ENCODE measurements around the gene PTPRN2. TPM values are rescaled to one million over a fixed set of nuclear protein-coding genes. Genes with fewer than 3 reads are reported as not detected.

The PTPRN2 gene
- polyA plus RNA-seq, 1 of the 3 experiments (the other 2 are of a cell fraction), result 4.0 TPM

DNA sequence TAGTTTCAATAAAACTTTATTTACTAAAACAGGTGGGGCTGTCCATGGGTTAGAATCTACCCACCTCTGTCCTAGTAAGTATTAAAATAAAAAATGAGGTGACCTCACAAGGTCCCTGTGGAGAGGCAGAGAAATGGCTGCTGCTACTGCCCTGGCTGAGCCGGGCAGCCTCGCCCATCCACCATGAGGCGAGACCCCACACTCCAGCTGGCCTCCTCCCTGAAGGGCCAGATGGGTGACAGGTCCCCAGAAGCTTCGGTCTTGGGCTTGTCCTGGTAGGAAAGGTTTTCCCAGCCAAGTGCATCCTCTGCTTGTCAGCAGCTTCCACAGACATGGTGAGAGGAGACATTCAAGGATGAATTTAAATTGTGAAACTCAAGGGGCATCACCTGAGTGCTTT is 565.8 kb downstream of the PTPRN2 start:
- no peaks in the 10 kb centered on the region for H3K27me3 ChIP-seq (ENCODE audit: insufficient read depth)
- H3K4me3 ChIP-seq (ENCODE audit: low read depth in 2 of 2, low read length in 1 of 2), result no peak overlapping the region
- H3K36me3 ChIP-seq (replicated peaks in 1 of 2; ENCODE audit: control insufficient read depth in 1 of 2, insufficient read depth in 2 of 2, low read length in 1 of 2), result no peaks in the 10 kb centered on the region
- no peaks in the 10 kb centered on the region; the same call in 1 of the 2 replicates for H3K9me3 ChIP-seq
- no peak overlapping the region for H3K9ac ChIP-seq
- TF ChIP-seq ELF1 (IDR thresholded peaks at IDR 0.05) (no peak), FOXJ3 (CRISPR knock-in tag; IDR thresholded peaks at IDR 0.05) (no peak), GABPA (IDR thresholded peaks at IDR 0.05; ENCODE audit: low read depth) (no peak), MEF2A (IDR thresholded peaks at IDR 0.05; ENCODE audit: borderline replicate concordance, low read depth) (no peak), RCOR1 (IDR thresholded peaks at IDR 0.05; ENCODE audit: low read length) (no peak), NRF1 (IDR thresholded peaks at IDR 0.05; ENCODE audit: low read depth, low read length) (no peak)
- no peak overlapping the region for H3K27ac ChIP-seq (ENCODE audit: low read depth in 2 of 2, low read length in 1 of 2)
- no peaks in the 10 kb centered on the region for H3F3A ChIP-seq (replicated peaks; ENCODE audit: insufficient read depth)
- DNase-seq, result no peak
- ChIA-PET POLR2A (no interaction called here), CTCF (no interaction called here)
- WGBS (ENCODE audit: low lambda C conversion rate), result 49% methylated on average over 4 of the region's 4 CpGs
- H3K79me2 ChIP-seq (ENCODE audit: insufficient read depth), result no peaks in the 10 kb centered on the region
- H3K9me2 ChIP-seq, result no peaks in the 10 kb centered on the region
- no peak overlapping the region for H3K4me2 ChIP-seq
- H3K4me1 ChIP-seq (ENCODE audit: control insufficient read depth in 1 of 2, insufficient read depth in 2 of 2, low read depth in 1 of 2, low read length in 1 of 2), result peaks cover 0 to 5% of the 10 kb centered on the region in 2 experiments; a peak in 1 of 4 replicates
- no peaks in the 10 kb centered on the region for H4K20me1 ChIP-seq (ENCODE audit: insufficient read depth)
- H2AFZ ChIP-seq (ENCODE audit: low read depth), result no peak overlapping the region

DNA sequence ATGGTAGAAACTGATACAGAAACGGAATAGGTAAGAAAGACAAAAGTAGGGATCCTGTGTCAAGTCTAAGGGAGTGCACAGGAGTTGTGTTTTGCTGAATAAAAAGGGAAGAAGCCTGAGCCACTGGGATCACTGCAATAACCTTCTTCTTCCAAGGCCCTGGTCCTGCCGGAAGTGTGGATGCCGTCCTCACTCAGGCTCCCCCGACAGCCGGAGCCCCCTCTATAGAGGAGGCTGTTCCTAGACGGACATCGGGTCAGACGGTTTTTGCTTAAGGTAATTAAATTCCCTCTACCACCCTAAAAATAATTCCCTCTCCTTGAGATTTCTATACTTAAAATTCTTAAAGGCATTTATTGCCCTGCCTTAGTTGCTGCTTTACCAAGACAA is 566.9 kb downstream of the PTPRN2 start:
- CTCF ChIA-PET, result no interaction called here
- H3F3A ChIP-seq (replicated peaks; ENCODE audit: insufficient read depth), result no peaks in the 10 kb centered on the region
- peaks cover 0 to 16% of the 10 kb centered on the region in 2 experiments; a peak in 1 of 4 replicates for H3K4me1 ChIP-seq (ENCODE audit: control insufficient read depth in 1 of 2, insufficient read depth in 2 of 2, low read depth in 1 of 2, low read length in 1 of 2)

More for the DNA sequence above, 566.9 kb downstream of the PTPRN2 start:
- Histone ChIP-seq H3K9ac (no peak overlapping the region), H3K36me3 (replicated peaks in 1 of 2; ENCODE audit: control insufficient read depth in 1 of 2, insufficient read depth in 2 of 2, low read length in 1 of 2) (no peaks in the 10 kb centered on the region), H3K4me3 (ENCODE audit: low read depth in 2 of 2, low read length in 1 of 2) (no peak overlapping the region), H3K9me3 (no peaks in the 10 kb centered on the region; the same call in 1 of the 2 replicates), H4K20me1 (ENCODE audit: insufficient read depth) (no peaks in the 10 kb centered on the region), H3K27ac (ENCODE audit: low read depth in 2 of 2, low read length in 1 of 2) (no peak overlapping the region), H3K79me2 (ENCODE audit: insufficient read depth) (no peaks in the 10 kb centered on the region), H2AFZ (ENCODE audit: low read depth) (no peak overlapping the region), H3K27me3 (ENCODE audit: insufficient read depth) (no peaks in the 10 kb centered on the region), H3K9me2 (no peaks in the 10 kb centered on the region), H3K4me2 (no peak overlapping the region)
- TF ChIP-seq NRF1 (IDR thresholded peaks at IDR 0.05; ENCODE audit: low read depth, low read length), result no peak
- no peak for TF ChIP-seq FOXJ3 (CRISPR knock-in tag; IDR thresholded peaks at IDR 0.05)
- TF ChIP-seq TEAD4 (IDR thresholded peaks at IDR 0.05; ENCODE audit: borderline replicate concordance, insufficient read depth), result no peak
- no peak for TF ChIP-seq FOXM1 (IDR thresholded peaks at IDR 0.05; ENCODE audit: low read depth)
- TF ChIP-seq GATA2 (CRISPR knock-in tag; IDR thresholded peaks at IDR 0.05), result no peak
- TF ChIP-seq RAD21 (IDR thresholded peaks at IDR 0.05; ENCODE audit: low read length), result no peak
- TF ChIP-seq, protein P1, sequence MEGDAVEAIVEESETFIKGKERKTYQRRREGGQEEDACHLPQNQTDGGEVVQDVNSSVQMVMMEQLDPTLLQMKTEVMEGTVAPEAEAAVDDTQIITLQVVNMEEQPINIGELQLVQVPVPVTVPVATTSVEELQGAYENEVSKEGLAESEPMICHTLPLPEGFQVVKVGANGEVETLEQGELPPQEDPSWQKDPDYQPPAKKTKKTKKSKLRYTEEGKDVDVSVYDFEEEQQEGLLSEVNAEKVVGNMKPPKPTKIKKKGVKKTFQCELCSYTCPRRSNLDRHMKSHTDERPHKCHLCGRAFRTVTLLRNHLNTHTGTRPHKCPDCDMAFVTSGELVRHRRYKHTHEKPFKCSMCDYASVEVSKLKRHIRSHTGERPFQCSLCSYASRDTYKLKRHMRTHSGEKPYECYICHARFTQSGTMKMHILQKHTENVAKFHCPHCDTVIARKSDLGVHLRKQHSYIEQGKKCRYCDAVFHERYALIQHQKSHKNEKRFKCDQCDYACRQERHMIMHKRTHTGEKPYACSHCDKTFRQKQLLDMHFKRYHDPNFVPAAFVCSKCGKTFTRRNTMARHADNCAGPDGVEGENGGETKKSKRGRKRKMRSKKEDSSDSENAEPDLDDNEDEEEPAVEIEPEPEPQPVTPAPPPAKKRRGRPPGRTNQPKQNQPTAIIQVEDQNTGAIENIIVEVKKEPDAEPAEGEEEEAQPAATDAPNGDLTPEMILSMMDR (IDR thresholded peaks at IDR 0.05), result no peak
- TF ChIP-seq, protein P2, sequence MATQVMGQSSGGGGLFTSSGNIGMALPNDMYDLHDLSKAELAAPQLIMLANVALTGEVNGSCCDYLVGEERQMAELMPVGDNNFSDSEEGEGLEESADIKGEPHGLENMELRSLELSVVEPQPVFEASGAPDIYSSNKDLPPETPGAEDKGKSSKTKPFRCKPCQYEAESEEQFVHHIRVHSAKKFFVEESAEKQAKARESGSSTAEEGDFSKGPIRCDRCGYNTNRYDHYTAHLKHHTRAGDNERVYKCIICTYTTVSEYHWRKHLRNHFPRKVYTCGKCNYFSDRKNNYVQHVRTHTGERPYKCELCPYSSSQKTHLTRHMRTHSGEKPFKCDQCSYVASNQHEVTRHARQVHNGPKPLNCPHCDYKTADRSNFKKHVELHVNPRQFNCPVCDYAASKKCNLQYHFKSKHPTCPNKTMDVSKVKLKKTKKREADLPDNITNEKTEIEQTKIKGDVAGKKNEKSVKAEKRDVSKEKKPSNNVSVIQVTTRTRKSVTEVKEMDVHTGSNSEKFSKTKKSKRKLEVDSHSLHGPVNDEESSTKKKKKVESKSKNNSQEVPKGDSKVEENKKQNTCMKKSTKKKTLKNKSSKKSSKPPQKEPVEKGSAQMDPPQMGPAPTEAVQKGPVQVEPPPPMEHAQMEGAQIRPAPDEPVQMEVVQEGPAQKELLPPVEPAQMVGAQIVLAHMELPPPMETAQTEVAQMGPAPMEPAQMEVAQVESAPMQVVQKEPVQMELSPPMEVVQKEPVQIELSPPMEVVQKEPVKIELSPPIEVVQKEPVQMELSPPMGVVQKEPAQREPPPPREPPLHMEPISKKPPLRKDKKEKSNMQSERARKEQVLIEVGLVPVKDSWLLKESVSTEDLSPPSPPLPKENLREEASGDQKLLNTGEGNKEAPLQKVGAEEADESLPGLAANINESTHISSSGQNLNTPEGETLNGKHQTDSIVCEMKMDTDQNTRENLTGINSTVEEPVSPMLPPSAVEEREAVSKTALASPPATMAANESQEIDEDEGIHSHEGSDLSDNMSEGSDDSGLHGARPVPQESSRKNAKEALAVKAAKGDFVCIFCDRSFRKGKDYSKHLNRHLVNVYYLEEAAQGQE (IDR thresholded peaks at IDR 0.05; ENCODE audit: low read depth, low read length), result no peak
- TF ChIP-seq RXRA (IDR thresholded peaks at IDR 0.05; ENCODE audit: borderline replicate concordance, low read depth), result no peak
- no peak for TF ChIP-seq YY1 (IDR thresholded peaks at IDR 0.05; ENCODE audit: low read depth)
- TF ChIP-seq, protein P3, sequence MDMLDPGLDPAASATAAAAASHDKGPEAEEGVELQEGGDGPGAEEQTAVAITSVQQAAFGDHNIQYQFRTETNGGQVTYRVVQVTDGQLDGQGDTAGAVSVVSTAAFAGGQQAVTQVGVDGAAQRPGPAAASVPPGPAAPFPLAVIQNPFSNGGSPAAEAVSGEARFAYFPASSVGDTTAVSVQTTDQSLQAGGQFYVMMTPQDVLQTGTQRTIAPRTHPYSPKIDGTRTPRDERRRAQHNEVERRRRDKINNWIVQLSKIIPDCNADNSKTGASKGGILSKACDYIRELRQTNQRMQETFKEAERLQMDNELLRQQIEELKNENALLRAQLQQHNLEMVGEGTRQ (IDR thresholded peaks at IDR 0.05; ENCODE audit: borderline replicate concordance, low read depth, low read length), result no peak
- TF ChIP-seq FOSL2 (IDR thresholded peaks at IDR 0.05; ENCODE audit: borderline replicate concordance, low read depth), result no peak
- TF ChIP-seq, protein P4, sequence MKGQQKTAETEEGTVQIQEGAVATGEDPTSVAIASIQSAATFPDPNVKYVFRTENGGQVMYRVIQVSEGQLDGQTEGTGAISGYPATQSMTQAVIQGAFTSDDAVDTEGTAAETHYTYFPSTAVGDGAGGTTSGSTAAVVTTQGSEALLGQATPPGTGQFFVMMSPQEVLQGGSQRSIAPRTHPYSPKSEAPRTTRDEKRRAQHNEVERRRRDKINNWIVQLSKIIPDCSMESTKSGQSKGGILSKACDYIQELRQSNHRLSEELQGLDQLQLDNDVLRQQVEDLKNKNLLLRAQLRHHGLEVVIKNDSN (IDR thresholded peaks at IDR 0.05; ENCODE audit: borderline replicate concordance, low read depth), result no peak
- TF ChIP-seq SMC3 (IDR thresholded peaks at IDR 0.05; ENCODE audit: low read depth, low read length), result no peak
- no peak for TF ChIP-seq ELF1 (IDR thresholded peaks at IDR 0.05)
- no peak for TF ChIP-seq JUND (IDR thresholded peaks at IDR 0.05)
- TF ChIP-seq MEF2A (IDR thresholded peaks at IDR 0.05; ENCODE audit: borderline replicate concordance, low read depth), result no peak
- TF ChIP-seq TCF12 (IDR thresholded peaks at IDR 0.05), result no peak
- TF ChIP-seq EP300 (IDR thresholded peaks at IDR 0.05; ENCODE audit: borderline replicate concordance in 1 of 2, low read depth in 1 of 2, low read length in 1 of 2), result no peak
- DNase-seq, result no peak
- 71% methylated on average over 8 of the region's 8 CpGs for WGBS (ENCODE audit: low lambda C conversion rate)
- POLR2A ChIA-PET, result no interaction called here
